ENCODE measurements around the gene PARVA.

DNA sequence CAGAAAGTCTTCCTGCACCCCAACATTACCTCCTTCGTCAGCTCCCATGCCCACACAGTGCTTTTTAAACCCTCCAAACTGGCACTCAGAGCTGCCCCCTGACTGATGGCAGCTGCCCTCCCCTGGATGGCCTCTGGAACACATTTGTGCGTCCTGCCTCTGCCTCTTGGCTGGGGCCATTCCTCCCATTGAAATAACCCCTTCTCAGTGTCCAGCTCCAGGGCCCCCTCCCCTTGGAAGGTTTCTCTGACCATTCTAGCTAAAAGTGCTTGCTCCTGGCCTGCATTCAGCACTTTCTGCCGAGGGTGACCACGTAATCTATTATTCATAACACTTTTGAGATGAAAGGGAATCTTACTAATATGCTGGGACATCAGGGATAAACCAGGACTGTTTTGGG is 130.0 kb downstream of the PARVA start:
- TF ChIP-seq POLR2A (IDR thresholded peaks at IDR 0.05) = no peak
- TF ChIP-seq, protein P1, sequence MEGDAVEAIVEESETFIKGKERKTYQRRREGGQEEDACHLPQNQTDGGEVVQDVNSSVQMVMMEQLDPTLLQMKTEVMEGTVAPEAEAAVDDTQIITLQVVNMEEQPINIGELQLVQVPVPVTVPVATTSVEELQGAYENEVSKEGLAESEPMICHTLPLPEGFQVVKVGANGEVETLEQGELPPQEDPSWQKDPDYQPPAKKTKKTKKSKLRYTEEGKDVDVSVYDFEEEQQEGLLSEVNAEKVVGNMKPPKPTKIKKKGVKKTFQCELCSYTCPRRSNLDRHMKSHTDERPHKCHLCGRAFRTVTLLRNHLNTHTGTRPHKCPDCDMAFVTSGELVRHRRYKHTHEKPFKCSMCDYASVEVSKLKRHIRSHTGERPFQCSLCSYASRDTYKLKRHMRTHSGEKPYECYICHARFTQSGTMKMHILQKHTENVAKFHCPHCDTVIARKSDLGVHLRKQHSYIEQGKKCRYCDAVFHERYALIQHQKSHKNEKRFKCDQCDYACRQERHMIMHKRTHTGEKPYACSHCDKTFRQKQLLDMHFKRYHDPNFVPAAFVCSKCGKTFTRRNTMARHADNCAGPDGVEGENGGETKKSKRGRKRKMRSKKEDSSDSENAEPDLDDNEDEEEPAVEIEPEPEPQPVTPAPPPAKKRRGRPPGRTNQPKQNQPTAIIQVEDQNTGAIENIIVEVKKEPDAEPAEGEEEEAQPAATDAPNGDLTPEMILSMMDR (IDR thresholded peaks at IDR 0.05) = no peak

Measured in lower leg skin (tissue), 3 donors.